GM12878 (cell line): Measurements from ENCODE around the gene NCOA6.

ENCODE experiments used
- CREB1 ChIP-seq: IDR thresholded peaks from 2 replicates; pipeline ENCODE4 v1.6.1; 2012; ENCODE audit warnings: low read depth, mild to moderate bottlenecking, inconsistent platforms
- EP300 ChIP-seq, 2 experiments: fragments of 150-350 bp in 1 of 2; IDR thresholded peaks; 2 replicates each; pipeline ENCODE4 v1.6.1; 2011 to 2012; ENCODE audit warnings: low read depth in 2 of 2, low read length in 2 of 2, borderline replicate concordance in 1 of 2, improper control_type of control experiment in 1 of 2, inconsistent platforms in 1 of 2; ENCODE audit not compliant: control insufficient read depth in 1 of 2
- EZH2 ChIP-seq: IDR thresholded peaks from 2 replicates; pipeline ENCODE4 v1.6.1; 2012; ENCODE audit warnings: low read depth, mild to moderate bottlenecking, control low read depth, inconsistent platforms, low read length, borderline replicate concordance; ENCODE audit not compliant: control insufficient read depth
- POLR2AphosphoS5 ChIP-seq: IDR thresholded peaks from 2 replicates; pipeline ENCODE4 v1.6.1; 2011; ENCODE audit warnings: mild to moderate bottlenecking, low read length, inconsistent platforms
- SMC3 ChIP-seq: IDR thresholded peaks from 2 replicates; pipeline ENCODE4 v1.6.1; 2011; ENCODE audit warnings: low read length, improper control_type of control experiment, borderline replicate concordance
- TBL1XR1 ChIP-seq: IDR thresholded peaks from 2 replicates; pipeline ENCODE4 v1.6.1; 2012; ENCODE audit warnings: low read depth, low read length, improper control_type of control experiment

DNA sequence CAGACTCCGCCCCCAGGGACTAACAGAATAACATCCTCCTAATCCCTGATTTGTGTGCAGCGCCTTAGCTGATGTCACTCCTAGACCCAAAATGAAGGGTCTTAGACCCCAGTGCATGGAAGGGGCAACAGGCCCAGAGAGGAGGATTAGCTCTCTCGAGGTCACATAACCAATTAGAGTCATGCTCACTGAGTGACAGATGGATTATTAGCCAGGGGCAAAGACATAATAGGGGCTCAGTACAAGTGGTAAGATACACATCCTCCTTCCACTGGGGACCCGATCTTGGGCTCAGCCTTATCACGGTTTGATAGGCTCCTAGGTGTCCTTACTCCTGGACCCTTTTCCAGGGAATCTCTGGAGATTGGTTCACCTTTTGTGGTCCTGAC lies 120.4 kb downstream of the NCOA6 start:
- TF ChIP-seq CREB1 (no peak), SMC3 (no peak), POLR2AphosphoS5 (no peak), EZH2 (no peak), EP300 (IDR thresholded peaks at IDR 0.05; ENCODE audit: borderline replicate concordance in 1 of 2, control insufficient read depth in 1 of 2, low read depth in 2 of 2, low read length in 2 of 2) (no peak), TBL1XR1 (no peak)
